Stimulated activated naive B cell treated with anti-CD40 and anti-IgM and Interleukin-4, amounts not matched to agents 10 μg/mL and 1 μg/mL and 100 μg/mL, for 72 hours (primary cell): ENCODE data around the gene CCNQ.

Experiments used
- ATAC-seq, 2 donors: fragments of 150-1000 bp; cut with Tn5 transposase; replicated peaks; 2 replicates each; pipeline ENCODE4 v1.10.0; 2021; ENCODE audit warnings: moderate library complexity in 1 of 2
- DNase-seq: peaks from one replicate; pipeline ENCODE4 v3.0.0; 2021
- H3K27ac Mint-ChIP-seq: one replicate; pipeline ENCODE4 v1.8.0; 2022; ENCODE audit warnings: mild to moderate bottlenecking, mixed read lengths
- H3K27me3 Mint-ChIP-seq, 2 donors: one replicate each; pipeline ENCODE4 v1.8.0; 2022; ENCODE audit warnings: mixed read lengths in 2 of 2
- H3K36me3 Mint-ChIP-seq, 2 donors: one replicate each; pipeline ENCODE4 v1.8.0; 2022; ENCODE audit warnings: mixed read lengths in 2 of 2, mild to moderate bottlenecking in 1 of 2
- H3K4me1 Mint-ChIP-seq, 2 donors: one replicate each; pipeline ENCODE4 v1.8.0; 2022; ENCODE audit warnings: mixed read lengths in 2 of 2, mild to moderate bottlenecking in 1 of 2
- H3K4me3 Mint-ChIP-seq, 2 donors: one replicate each; pipeline ENCODE4 v1.8.0; 2022; ENCODE audit warnings: mild to moderate bottlenecking in 2 of 2, mixed read lengths in 2 of 2, moderate library complexity in 1 of 2
- H3K9me3 Mint-ChIP-seq, 2 donors: one replicate each; pipeline ENCODE4 v1.8.0; 2022; ENCODE audit warnings: mixed read lengths in 2 of 2, mild to moderate bottlenecking in 1 of 2

CCNQ gene

GRCh38 chrX:153600032-153600373 lies 1.1 kb upstream of the CCNQ start:
- peak overlapping the region; percentile 72 for H3K27ac Mint-ChIP-seq
- peak overlapping the region; percentile 81 to 84 for H3K4me3 Mint-ChIP-seq
- H3K27me3 Mint-ChIP-seq = no peaks in the 10 kb centered on the region
- peaks cover 30 to 42% of the 10 kb centered on the region in 2 donors for H3K4me1 Mint-ChIP-seq
- no peak for DNase-seq
- peaks cover 7 to 10% of the 10 kb centered on the region in 2 donors for H3K36me3 Mint-ChIP-seq
- no peak for ATAC-seq
- no peaks in the 10 kb centered on the region for H3K9me3 Mint-ChIP-seq

DNA sequence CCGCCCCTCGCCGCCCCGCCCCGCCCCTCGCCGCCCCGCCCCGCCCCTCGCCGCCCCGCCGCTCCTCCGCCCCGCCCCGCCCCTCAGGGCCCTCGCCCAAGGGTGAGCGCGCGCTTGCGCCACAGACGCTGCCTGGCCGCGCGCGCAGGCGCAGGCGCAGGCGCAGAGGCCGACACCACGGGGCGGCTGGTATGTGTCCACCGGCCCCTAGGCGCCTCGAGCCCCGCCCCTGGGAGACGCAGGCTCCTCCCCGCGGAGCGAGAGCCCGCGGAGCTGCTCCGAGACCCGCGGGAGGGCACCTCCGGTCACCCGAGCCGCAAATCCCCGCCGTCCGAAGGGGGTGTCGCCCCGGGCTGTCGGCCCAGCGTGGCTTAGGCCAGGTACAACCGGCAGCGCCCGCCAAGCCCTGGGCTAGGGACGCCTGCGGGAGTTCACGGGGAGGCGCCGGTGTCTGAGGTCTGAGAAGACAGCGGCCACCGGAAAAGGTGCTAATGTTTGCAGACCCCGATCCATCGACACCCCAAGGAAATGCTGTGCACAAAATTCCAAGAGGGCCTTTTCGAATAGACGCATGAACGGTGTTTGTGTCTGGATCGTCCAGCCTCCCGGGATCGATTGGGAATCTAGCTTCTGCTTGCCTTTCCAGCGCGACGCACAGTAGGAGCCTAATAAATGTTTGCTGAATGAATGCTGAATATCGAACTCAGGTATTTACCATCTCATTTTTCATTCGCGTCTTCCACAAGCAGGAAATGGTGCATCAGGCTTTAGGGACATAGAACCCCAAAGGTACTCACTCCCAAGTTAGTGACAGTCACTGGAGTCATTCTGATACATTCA lies 473 bp upstream of the CCNQ start:
- H3K4me1 Mint-ChIP-seq = peaks cover 30 to 42% of the 10 kb centered on the region in 2 donors
- peak; percentile 83 to 90 for ATAC-seq

GRCh38 chrX:153596981-153597750 lies 1.8 kb downstream of the CCNQ start:
- H3K27ac Mint-ChIP-seq = no peak overlapping the region
- peak overlapping the region; percentile 87 to 88 for H3K4me3 Mint-ChIP-seq
- no peak for ATAC-seq
- H3K36me3 Mint-ChIP-seq = peaks cover 10 to 12% of the 10 kb centered on the region in 2 donors
- H3K27me3 Mint-ChIP-seq = no peaks in the 10 kb centered on the region
- no peak for DNase-seq
- H3K9me3 Mint-ChIP-seq = no peaks in the 10 kb centered on the region
- peaks cover 28 to 42% of the 10 kb centered on the region in 2 donors for H3K4me1 Mint-ChIP-seq

More for the DNA sequence above, 473 bp upstream of the CCNQ start:
- Mint-ChIP-seq H3K27me3 (no peaks in the 10 kb centered on the region), H3K9me3 (no peaks in the 10 kb centered on the region), H3K4me3 (peak overlapping the region; percentile 81 to 84), H3K27ac (no peak overlapping the region), H3K36me3 (peaks cover 7 to 10% of the 10 kb centered on the region in 2 donors)
- DNase-seq = peak; percentile 83

DNA sequence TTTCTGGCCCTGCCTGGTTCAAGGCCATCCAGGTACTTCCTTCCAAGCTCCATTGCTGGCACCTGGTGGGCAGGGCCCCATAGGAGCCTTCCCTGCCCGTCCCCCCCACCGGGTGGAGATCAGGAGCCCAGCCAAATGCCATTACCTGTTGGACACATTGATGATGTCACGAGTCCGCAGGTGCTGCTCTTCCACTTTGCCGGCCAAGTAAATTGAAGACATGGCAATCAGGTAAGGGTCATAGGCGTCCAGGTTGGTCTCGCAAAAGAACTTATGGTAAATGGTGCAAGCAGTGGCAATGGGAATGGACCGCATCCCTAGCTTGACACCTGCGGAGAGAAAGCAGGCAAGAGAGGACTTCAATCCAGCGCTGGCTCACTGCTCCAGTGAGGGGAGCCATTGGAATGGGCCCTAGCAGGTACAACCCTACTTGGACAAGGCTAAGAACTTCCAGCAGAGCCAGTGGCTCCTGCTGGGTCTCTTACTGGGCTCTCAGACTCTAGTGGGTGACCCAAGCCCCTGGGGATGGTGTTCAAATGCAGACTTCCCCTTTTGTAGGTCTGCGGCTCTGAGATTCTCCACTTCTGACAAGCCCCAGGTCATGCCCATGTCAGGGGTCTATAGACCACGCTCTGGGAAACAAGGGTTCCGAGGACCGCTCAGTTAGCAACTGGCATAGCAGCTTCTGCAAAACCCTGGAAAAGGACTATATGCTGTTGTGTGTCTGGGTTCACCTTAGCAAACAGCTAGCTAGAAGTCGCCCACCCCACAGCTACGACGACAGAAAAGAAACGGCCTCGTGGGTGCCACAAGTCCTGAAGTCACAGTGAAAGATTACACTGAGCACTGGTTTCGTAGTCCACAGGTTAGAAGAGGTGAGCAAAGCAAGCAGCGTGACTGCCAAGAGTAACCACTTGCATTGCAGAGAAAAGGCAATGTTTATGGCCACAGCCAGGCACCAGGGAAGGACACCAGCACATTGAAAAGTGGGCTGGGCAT lies 2.8 kb downstream of the CCNQ start:
- Mint-ChIP-seq H3K27ac (peak overlapping the region; percentile 51), H3K9me3 (no peaks in the 10 kb centered on the region), H3K27me3 (no peaks in the 10 kb centered on the region), H3K36me3 (peaks cover 10 to 21% of the 10 kb centered on the region in 2 donors), H3K4me3 (peak overlapping the region; percentile 36 to 87), H3K4me1 (peaks cover 34 to 51% of the 10 kb centered on the region in 2 donors)
- ATAC-seq = peak; percentile 23 to 30
- DNase-seq = no peak

GRCh38 chrX:153595387-153595786 lies 3.6 kb downstream of the CCNQ start:
- Mint-ChIP-seq H3K4me3 (no peak overlapping the region), H3K9me3 (no peaks in the 10 kb centered on the region), H3K27ac (no peak overlapping the region), H3K36me3 (peaks cover 10 to 22% of the 10 kb centered on the region in 2 donors), H3K4me1 (peaks cover 31 to 52% of the 10 kb centered on the region in 2 donors), H3K27me3 (no peaks in the 10 kb centered on the region)
- ATAC-seq = no peak
- no peak for DNase-seq

GRCh38 chrX:153593811-153594500 lies 5.0 kb downstream of the CCNQ start:
- DNase-seq = no peak
- Mint-ChIP-seq H3K27ac (no peak overlapping the region), H3K27me3 (no peaks in the 10 kb centered on the region), H3K4me3 (no peak overlapping the region), H3K4me1 (peaks cover 26 to 46% of the 10 kb centered on the region in 2 donors), H3K36me3 (peaks cover 10 to 22% of the 10 kb centered on the region in 2 donors), H3K9me3 (no peaks in the 10 kb centered on the region)
- no peak for ATAC-seq

- ATAC-seq (no peak), DNase-seq (no peak)
- H3K9me3 Mint-ChIP-seq = no peaks in the 10 kb centered on the region
- no peaks in the 10 kb centered on the region for H3K27me3 Mint-ChIP-seq
- H3K4me3 Mint-ChIP-seq = no peak overlapping the region
- peaks cover 10 to 23% of the 10 kb centered on the region in 2 donors for H3K36me3 Mint-ChIP-seq
- H3K27ac Mint-ChIP-seq = peak overlapping the region; percentile 77
- H3K4me1 Mint-ChIP-seq = peaks cover 26 to 44% of the 10 kb centered on the region in 2 donors
Measured at GRCh38 chrX:153592966-153593688, 5.8 kb downstream of the CCNQ start.

GRCh38 chrX:153592091-153592833 lies 6.7 kb downstream of the CCNQ start:
- Mint-ChIP-seq H3K9me3 (no peaks in the 10 kb centered on the region), H3K4me3 (no peak overlapping the region), H3K36me3 (peaks cover 10 to 26% of the 10 kb centered on the region in 2 donors), H3K4me1 (peaks cover 20 to 37% of the 10 kb centered on the region in 2 donors), H3K27me3 (no peaks in the 10 kb centered on the region), H3K27ac (peak overlapping the region; percentile 77)
- ATAC-seq (no peak), DNase-seq (no peak)

- H3K9me3 Mint-ChIP-seq = no peaks in the 10 kb centered on the region
- H3K4me3 Mint-ChIP-seq = peak overlapping the region in 1 of 2 donors; percentile 27
- peak; percentile 79 for ATAC-seq
- peak; percentile 15 for DNase-seq
- H3K27me3 Mint-ChIP-seq = no peaks in the 10 kb centered on the region
- H3K27ac Mint-ChIP-seq = peak overlapping the region; percentile 90
- peaks cover 13 to 33% of the 10 kb centered on the region in 2 donors for H3K36me3 Mint-ChIP-seq
- peaks cover 14 to 32% of the 10 kb centered on the region in 2 donors for H3K4me1 Mint-ChIP-seq
Measured at GRCh38 chrX:153590961-153591956, 7.7 kb downstream of the CCNQ start.

DNA sequence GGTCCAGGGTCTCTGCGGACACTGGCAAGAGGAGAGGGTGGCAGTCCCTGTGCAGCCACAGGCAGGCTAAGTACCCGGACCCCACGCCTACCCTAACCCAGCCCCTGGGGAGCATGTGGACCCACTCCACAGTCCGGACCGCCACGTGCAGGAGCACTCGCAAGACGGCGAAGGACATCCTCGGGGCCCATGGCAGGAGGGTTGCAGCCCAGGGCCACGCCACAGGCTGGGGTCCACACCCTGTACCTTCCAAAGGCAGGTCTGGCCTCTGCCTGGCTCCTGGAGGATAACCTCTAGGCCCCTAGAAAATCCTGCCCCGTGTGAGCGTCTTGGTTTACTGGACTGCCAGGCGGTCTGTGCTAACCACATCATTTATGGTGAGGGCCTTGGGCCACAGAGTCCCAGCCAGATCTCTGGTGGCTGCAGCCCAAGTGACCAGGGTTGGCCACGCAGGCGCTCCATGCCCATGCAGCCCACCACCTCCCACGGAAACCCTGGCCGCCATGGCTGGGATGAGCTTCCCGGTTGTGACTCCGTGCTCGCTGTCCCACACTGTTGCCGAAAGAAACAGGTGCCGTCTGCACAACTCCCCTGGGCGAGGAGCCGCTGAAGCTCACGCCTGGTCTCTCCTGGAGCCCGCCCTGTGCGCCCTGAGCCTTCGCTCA lies 10.0 kb downstream of the CCNQ start:
- ATAC-seq (no peak), DNase-seq (no peak)
- Mint-ChIP-seq H3K4me1 (peaks cover 9 to 24% of the 10 kb centered on the region in 2 donors), H3K9me3 (no peaks in the 10 kb centered on the region), H3K36me3 (peaks cover 6 to 36% of the 10 kb centered on the region in 2 donors), H3K27ac (no peak overlapping the region), H3K27me3 (no peaks in the 10 kb centered on the region), H3K4me3 (no peak overlapping the region)
